ENCODE measurements around the gene OR51A2.
A peak's percentile ranks its signal among the peaks of the same experiment; 100 is the strongest.
"Not testable (repeated sequence)": the region's sequence is repeated elsewhere in the genome, so short reads cannot be mapped to it uniquely, and the experiment has no call there.

OR51A2 gene

DNA sequence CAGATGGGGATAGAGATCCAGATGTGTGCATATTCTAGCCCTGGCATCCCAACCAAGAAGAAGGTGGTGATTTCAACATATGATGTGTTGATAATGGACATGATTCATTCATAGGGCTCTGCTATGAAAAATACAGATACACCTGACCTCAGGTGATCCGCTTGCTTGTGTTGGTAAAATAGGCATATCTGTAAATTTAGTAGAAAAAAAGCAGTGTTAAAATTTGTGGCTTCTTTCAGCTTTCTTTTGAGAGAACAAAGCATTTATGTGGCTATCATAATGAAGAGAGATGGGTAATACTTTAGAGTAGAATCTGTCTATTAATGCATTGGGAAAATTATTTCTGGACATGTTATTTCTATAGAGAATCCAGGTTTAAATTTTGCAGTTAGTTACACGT is at the start of gene OR51A2:
OR51A2 (minus strand) TSS at position 101 of the 400 bp plus-strand sequence; CDS start at position 101, 0 bp downstream.
- H3K4me3 ChIP-seq (ENCODE audit: low read depth, low read length); DNase-seq (ENCODE audit: low read depth, low spot score); in situ Hi-C loops (cut with HindIII; ENCODE audit: low sequenced_read_pairs): not testable (repeated sequence)

DNA sequence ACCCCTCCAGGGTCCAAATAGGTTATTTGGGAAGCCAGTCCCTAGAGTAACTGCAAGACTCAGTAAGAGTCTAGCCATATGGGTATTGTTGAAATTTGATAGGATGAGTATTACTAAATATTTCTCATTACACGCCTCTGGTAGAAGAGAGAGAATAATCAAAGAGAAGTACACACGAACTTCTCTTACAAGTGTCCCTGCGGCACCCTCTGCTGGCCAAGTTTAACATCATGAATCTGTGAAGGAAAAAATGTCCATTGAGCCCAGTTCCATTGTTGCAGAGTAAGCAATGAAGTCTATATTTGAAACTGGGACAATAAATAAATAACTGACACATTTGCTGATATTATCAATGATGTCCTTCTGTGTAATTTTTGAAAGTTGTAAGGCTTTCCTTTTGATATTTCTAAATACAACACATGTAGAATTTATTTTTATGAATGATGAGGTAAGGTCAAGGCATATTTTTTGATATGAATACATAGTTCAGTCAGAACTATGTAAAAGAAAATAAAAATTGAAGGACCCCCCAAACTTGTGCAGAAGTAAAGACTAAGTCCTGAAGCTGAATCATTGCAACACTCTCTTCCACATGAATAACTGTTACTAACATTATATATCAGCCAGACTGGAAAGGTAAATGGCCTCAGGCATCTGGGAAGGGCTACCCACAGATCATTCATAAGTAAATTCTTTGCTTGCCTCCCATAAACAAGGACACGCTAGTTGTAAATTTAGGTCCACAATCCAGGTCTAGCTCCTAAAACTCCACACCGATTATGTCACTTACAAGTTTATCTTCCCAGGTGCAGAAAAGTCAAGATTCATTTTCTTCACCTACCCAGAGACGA is 49.1 kb upstream of the OR51A2 start:
- no peak overlapping the region for H3K4me3 ChIP-seq (ENCODE audit: low read depth, low read length)
- DNase-seq (ENCODE audit: low read depth, low spot score) = peak; percentile 64
- peak; percentile 61 for TF ChIP-seq CTCF (IDR thresholded peaks at IDR 0.05; ENCODE audit: low read depth, low read length)
- in situ Hi-C loops (cut with HindIII; ENCODE audit: low sequenced_read_pairs) = no loop called here

GRCh38 chr11:4994551-4994950 is 39.0 kb upstream of the OR51A2 start, which contains the start of gene OR51L1:
Gene OR51L1, plus strand, starts transcription at chr11:4994851. Its CDS starts 4,132 bp downstream, at chr11:4998983.
- in situ Hi-C loops (cut with HindIII; ENCODE audit: low sequenced_read_pairs) = no loop called here
- H3K4me3 ChIP-seq (ENCODE audit: low read depth, low read length) = no peak within 1 kb of the TSS
- no peak for TF ChIP-seq CTCF (IDR thresholded peaks at IDR 0.05; ENCODE audit: low read depth, low read length)
- DNase-seq (ENCODE audit: low read depth, low spot score) = no peak

GRCh38 chr11:4991060-4991459 is 35.5 kb upstream of the OR51A2 start:
- peak; percentile 55 for TF ChIP-seq CTCF (IDR thresholded peaks at IDR 0.05; ENCODE audit: low read depth, low read length)
- DNase-seq (ENCODE audit: low read depth, low spot score) = peak; percentile 9
- H3K4me3 ChIP-seq (ENCODE audit: low read depth, low read length) = no peak overlapping the region
- in situ Hi-C loops (cut with HindIII; ENCODE audit: low sequenced_read_pairs) = no loop called here

GRCh38 chr11:4983841-4984240 is 28.3 kb upstream of the OR51A2 start:
- TF ChIP-seq CTCF (IDR thresholded peaks at IDR 0.05; ENCODE audit: low read depth, low read length) = no peak
- no peak overlapping the region for H3K4me3 ChIP-seq (ENCODE audit: low read depth, low read length)
- no peak for DNase-seq (ENCODE audit: low read depth, low spot score)
- in situ Hi-C loops (cut with HindIII; ENCODE audit: low sequenced_read_pairs) = no loop called here

DNA sequence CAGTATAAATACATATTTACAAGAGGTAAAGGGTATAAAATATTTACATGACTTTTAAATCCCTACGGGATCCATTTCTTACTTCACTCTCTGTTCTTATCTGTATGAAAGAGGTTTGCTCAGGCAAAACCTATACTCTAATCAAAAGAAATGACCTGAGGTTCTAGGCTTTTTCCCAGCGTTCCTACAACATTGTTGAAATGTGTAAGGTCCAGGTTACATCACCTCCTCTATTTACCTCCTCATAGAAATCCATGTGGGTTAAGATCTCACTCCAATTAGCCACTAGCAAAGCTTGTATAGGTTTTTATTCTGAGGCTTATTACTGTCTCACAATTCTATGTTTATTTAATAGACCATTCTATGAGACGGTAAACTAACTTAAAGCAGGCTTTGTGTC is 27.2 kb upstream of the OR51A2 start:
- in situ Hi-C loops (cut with HindIII; ENCODE audit: low sequenced_read_pairs) = no loop called here

More for the DNA sequence above, 27.2 kb upstream of the OR51A2 start:
- TF ChIP-seq CTCF (IDR thresholded peaks at IDR 0.05; ENCODE audit: low read depth, low read length) = no peak
- DNase-seq (ENCODE audit: low read depth, low spot score) = no peak
- no peak overlapping the region for H3K4me3 ChIP-seq (ENCODE audit: low read depth, low read length)
